ENCODE measurements around the gene GRHL1.
"Not testable (repeated sequence)": the region's sequence is repeated elsewhere in the genome, so short reads cannot be mapped to it uniquely, and the experiment has no call there.

GRHL1 gene

DNA sequence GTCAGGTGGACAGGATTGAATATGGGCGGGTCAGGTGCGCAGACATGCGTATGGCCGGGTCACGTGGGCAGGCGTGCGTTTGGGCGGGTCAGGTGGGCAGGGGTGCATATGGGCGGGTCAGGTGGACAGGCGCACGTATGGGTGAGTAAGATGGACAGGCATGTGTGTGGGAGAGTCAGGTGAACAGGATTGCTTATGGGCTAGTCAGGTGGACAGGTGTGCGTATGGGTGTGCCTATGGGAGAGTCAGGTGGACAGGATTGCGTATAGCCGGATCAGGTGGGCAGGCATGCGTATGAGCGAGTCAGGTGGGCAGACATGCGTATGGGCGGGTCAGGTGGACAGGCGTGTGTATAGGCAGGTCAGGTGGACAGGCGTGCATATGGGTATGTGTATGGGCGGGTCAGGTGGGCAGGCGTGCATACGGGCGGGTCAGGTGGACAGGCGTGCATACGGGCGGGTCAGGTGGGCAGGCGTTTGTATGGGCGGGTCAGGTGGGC lies 61.5 kb downstream of the GRHL1 start:
- H3K4me3 ChIP-seq (replicated peaks; ENCODE audit: low read depth, low read length): no peak overlapping the region
- TF ChIP-seq, protein P1, sequence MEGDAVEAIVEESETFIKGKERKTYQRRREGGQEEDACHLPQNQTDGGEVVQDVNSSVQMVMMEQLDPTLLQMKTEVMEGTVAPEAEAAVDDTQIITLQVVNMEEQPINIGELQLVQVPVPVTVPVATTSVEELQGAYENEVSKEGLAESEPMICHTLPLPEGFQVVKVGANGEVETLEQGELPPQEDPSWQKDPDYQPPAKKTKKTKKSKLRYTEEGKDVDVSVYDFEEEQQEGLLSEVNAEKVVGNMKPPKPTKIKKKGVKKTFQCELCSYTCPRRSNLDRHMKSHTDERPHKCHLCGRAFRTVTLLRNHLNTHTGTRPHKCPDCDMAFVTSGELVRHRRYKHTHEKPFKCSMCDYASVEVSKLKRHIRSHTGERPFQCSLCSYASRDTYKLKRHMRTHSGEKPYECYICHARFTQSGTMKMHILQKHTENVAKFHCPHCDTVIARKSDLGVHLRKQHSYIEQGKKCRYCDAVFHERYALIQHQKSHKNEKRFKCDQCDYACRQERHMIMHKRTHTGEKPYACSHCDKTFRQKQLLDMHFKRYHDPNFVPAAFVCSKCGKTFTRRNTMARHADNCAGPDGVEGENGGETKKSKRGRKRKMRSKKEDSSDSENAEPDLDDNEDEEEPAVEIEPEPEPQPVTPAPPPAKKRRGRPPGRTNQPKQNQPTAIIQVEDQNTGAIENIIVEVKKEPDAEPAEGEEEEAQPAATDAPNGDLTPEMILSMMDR (IDR thresholded peaks at IDR 0.05; ENCODE audit: low read length, missing control alignments): no peak
- DNase-seq (ENCODE audit: low read depth): no peak

DNA sequence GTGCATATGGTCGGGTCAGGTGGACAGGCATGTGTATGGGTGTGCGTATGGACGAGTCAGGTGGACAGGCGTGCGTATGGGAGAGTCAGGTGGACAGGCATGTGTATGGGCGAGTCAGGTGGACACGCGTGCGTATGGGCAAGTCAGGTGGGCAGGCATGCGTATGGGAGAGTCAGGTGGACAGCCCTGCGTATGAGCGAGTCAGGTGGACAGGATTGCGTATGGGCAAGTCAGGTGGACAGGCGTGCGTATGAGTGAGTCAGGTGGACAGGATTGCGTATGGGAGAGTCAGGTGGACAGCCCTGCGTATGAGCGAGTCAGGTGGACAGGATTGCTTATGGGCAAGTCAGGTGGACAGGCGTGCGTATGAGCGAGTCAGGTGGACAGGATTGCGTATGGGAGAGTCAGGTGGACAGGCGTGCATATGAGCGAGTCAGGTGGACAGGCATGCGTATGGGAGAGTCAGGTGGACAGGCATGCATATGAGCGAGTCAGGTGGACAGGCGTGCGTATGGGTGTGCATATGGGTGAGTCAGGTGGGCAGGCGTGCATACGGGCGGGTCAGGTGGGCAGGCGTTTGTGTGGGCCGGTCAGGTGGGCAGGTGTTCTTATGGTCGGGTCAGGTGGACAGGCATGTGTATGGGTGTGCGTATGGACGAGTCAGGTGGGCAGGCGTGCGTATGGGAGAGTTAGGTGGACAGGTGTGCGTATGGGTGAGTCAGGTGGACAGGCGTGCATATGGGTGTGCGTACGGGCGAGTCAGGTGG lies 62.3 kb downstream of the GRHL1 start:
- DNase-seq (ENCODE audit: low read depth); H3K4me3 ChIP-seq (replicated peaks; ENCODE audit: low read depth, low read length): not testable (repeated sequence)

DNA sequence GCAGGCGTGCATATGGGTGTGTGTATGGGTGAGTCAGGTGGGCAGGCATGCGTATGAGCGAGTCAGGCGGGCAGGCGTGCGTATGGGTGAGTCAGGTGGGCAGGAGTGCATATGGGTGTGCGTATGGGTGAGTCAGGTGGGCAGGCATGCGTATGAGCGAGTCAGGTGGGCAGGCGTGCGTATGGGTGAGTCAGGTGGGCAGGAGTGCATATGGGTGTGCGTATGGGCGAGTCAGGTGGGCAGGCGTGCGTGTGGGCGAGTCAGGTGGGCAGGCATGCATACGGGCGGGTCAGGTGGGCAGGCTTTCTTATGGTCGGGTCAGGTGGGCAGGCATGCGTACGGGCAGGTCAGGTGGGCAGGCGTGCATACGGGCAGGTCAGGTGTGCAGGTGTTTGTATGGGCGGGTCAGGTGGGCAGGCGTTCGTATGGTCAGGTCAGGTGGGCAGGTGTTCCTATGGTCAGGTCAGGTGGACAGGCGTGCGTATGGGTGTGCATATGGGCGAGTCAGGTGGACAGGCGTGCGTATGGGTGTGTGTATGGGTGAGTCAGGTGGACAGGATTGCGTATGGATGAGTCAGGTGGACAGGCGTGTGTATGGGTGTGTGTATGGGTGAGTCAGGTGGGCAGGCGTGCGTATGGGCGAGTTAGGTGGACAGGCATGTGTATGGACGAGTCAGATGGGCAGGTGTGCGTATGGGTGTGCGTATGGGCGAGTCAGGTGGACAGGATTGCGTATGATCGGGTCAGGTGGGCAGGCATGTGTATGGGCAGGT lies 63.1 kb downstream of the GRHL1 start:
- no peak overlapping the region for H3K4me3 ChIP-seq (replicated peaks; ENCODE audit: low read depth, low read length)
- TF ChIP-seq, protein P1 (IDR thresholded peaks at IDR 0.05; ENCODE audit: low read length, missing control alignments): no peak
- DNase-seq (ENCODE audit: low read depth): no peak

DNA sequence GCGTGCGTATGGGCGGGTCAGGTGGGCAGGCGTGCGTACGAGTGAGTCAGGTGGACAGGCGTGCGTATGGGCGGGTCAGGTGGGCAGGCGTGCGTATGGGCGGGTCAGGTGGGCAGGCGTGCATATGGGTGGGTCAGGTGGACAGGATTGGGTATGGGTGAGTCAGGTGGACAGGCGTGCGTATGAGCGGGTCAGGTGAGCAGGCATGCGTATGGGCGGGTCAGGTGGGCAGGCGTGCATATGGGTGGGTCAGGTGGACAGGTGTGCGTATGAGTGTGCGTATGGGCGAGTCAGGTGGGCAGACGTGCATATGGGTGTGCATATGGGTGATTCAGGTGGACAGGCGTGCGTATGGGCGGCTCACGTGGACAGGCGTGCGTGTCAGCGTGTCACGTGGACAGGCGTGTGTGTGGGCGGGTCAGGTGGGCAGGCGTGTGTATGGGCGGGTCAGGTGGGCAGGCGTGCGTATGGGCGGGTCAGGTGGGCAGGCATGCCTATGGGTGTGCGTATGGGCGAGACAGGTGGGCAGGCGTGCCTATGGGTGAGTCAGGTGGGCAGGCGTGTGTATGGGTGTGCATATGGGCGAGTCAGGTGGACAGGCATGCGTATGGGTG lies 64.0 kb downstream of the GRHL1 start:
- DNase-seq (ENCODE audit: low read depth); H3K4me3 ChIP-seq (replicated peaks; ENCODE audit: low read depth, low read length): not testable (repeated sequence)

DNA sequence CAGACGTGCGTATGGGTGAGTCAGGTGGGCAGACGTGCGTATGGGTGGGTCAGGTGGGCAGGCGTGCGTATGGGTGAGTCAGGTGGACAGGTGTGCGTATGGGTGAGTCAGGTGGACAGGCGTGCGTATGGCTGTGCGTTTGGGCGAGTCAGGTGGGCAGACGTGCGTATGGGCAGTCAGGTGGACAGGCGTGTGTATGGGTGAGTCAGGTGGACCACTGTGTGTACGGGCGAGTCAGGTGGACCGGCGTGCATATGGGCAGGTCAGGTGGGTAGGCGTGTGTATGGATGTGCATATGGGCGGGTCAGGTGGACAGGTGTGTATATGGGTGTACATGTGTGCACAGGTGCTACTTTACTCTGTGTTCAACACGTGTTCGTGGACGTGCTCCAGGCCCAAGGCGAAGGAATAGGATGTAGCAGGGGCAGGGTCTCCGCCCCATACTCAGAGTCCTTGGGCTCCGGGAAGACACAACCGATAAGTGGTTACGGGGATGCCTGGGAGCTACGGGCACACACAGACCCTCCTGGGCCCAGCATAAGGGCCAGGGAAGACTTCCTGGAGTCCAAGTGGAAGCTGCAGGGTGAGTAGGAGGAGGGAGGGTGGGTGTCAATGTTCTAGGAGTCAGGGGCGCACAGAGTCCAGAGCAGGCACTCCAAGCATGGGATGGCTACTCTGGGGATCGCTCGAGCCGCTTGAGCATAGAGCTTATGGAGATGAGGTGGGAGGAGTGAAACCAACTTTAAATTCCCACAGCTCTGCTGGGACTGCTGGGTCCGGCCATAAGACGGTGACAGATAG lies 64.7 kb downstream of the GRHL1 start:
- TF ChIP-seq, protein P1 (IDR thresholded peaks at IDR 0.05; ENCODE audit: low read length, missing control alignments): no peak
- no peak overlapping the region for H3K4me3 ChIP-seq (replicated peaks; ENCODE audit: low read depth, low read length)

DNA sequence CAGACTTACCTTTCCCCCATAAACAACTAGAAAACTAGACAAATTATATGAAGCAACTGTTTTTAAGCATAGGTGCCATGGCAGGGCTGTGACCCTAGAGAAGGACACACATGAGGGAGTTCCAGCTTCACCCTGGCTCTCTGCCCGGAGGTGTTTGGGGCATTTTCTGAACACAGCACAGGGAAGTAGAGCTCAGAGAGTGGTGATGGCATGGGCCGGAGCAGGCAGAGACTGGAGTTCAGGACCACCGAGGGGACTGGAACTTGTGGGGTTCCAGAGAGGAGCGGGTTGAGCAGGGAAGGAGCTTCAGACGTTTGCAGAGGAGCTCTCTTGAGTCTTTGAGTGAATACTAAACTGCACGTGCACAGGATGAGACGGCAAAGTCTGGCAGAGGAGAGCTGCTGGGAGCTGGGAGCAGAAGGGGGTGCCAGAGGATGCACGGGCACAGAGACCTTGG lies 65.3 kb downstream of the GRHL1 start:
- no peak for DNase-seq (ENCODE audit: low read depth)
- no peak overlapping the region for H3K4me3 ChIP-seq (replicated peaks; ENCODE audit: low read depth, low read length)

More for the DNA sequence above, 64.7 kb downstream of the GRHL1 start:
- DNase-seq (ENCODE audit: low read depth): no peak

DNA sequence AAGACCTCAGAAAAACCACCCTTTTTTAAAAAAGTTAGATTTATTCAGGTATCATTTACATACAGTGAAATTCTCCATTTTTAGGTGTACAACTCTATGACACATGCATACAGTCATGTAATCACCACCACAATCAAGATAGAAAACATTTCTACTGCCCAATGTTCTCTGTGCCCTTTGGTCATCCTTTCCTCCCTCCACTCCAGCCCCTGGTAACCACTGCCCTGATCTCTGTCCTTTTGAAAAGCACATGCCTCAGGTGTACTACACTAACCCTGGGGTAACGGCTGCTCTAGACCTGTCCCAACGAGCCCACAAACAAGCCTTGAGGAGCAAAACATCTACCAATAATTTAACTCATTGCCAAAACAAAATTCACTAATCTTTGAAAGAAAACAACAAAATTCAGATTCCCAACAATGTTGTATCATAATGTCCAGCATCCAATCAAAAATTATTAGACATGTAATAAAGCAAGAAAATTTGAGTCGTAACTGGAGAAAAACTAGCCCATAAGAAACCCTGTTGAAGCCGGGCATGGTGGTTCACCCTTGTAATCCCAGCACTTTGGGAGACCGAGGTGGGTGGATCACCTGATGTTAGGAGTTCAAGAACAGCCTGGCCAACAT lies 65.9 kb downstream of the GRHL1 start:
- DNase-seq (ENCODE audit: low read depth): no peak
- TF ChIP-seq, protein P1 (IDR thresholded peaks at IDR 0.05; ENCODE audit: low read length, missing control alignments): no peak
- no peak overlapping the region for H3K4me3 ChIP-seq (replicated peaks; ENCODE audit: low read depth, low read length)

More for the DNA sequence above, 65.3 kb downstream of the GRHL1 start:
- TF ChIP-seq, protein P1 (IDR thresholded peaks at IDR 0.05; ENCODE audit: low read length, missing control alignments): no peak

Data from fibroblast of pulmonary artery (primary cell).